KMS-11 (cell line): Measurements from ENCODE around the gene DGUOK.

Experiments
- H2AFZ ChIP-seq: fragments of 200-600 bp; sonication (generic); 2 replicates; pipeline ENCODE4 v1.6.1; 2016; ENCODE audit warnings: antibody characterized with exemption, mixed run types, low read depth
- H3K27ac ChIP-seq: fragments of 200-600 bp; sonication (generic); 2 replicates; pipeline ENCODE4 v1.6.1; 2016; ENCODE audit warnings: mild to moderate bottlenecking, mixed run types
- H3K27me3 ChIP-seq: fragments of 200-600 bp; sonication (generic); 2 replicates; pipeline ENCODE4 v1.6.1; 2017; ENCODE audit warnings: mild to moderate bottlenecking, low read depth, mixed run types, moderate library complexity; ENCODE audit not compliant: insufficient read depth
- H3K36me3 ChIP-seq: fragments of 200-600 bp; sonication (generic); 2 replicates; pipeline ENCODE4 v1.6.1; 2017; ENCODE audit warnings: mild to moderate bottlenecking, mixed run types; ENCODE audit not compliant: insufficient read depth
- H3K4me1 ChIP-seq: fragments of 200-600 bp; sonication (generic); 2 replicates; pipeline ENCODE4 v1.6.1; 2016; ENCODE audit warnings: mild to moderate bottlenecking, low read depth, mixed run types; ENCODE audit not compliant: poor library complexity, severe bottlenecking
- H3K4me2 ChIP-seq: fragments of 200-600 bp; sonication (generic); 2 replicates; pipeline ENCODE4 v1.7.0; 2016; ENCODE audit warnings: mild to moderate bottlenecking, mixed run types
- H3K4me3 ChIP-seq: fragments of 200-600 bp; sonication (generic); IDR thresholded peaks from 2 replicates; pipeline ENCODE4 v1.6.1; 2017; ENCODE audit warnings: low read depth, low read length, mixed read lengths; ENCODE audit not compliant: insufficient read depth
- H3K79me2 ChIP-seq: fragments of 200-600 bp; sonication (generic); 2 replicates; pipeline ENCODE4 v1.6.1; 2016; ENCODE audit warnings: low read depth, mixed run types; ENCODE audit not compliant: insufficient read depth
- H3K9ac ChIP-seq: fragments of 200-600 bp; sonication (generic); 2 replicates; pipeline ENCODE4 v1.6.1; 2016; ENCODE audit warnings: mild to moderate bottlenecking, mixed run types
- H4K20me1 ChIP-seq: fragments of 200-600 bp; sonication (generic); 2 replicates; pipeline ENCODE4 v1.6.1; 2016; ENCODE audit warnings: mild to moderate bottlenecking, mixed run types; ENCODE audit not compliant: insufficient read depth
- TF ChIP-seq, protein P1 (sequence below): fragments of 200-600 bp; sonication (generic); conservative IDR thresholded peaks from 2 replicates; pipeline ENCODE4 v1.6.1; 2017; ENCODE audit warnings: low read depth, mild to moderate bottlenecking, antibody characterized with exemption, low read length, moderate library complexity, mixed read lengths

The DGUOK gene

DNA sequence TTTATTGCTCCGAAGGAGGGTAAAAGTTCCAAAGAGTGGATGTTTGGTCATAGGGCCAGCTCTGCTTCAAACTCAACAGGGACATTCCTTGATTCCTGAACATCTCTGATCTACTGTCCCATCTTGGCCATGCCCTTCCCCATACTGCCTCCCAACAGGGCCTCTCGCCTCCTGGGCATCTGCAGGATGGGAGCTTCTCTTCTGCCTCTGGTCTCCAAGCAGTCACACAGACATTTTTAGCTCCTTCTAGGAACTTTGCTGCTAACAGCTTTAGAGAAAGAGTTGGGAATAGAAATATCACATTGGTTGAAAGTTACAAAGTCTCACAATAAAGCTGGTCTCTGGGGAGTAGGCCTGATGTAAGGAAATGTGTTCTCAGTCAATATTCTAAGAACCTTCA lies 9.4 kb upstream of the DGUOK start:
- no peak overlapping the region for H3K4me2 ChIP-seq
- H3K79me2 ChIP-seq: no peaks in the 10 kb centered on the region
- H3K4me3 ChIP-seq: no peak overlapping the region
- no peak overlapping the region for H2AFZ ChIP-seq
- H3K9ac ChIP-seq: no peak overlapping the region
- H3K27me3 ChIP-seq: no peaks in the 10 kb centered on the region
- no peaks in the 10 kb centered on the region for H3K36me3 ChIP-seq
- TF ChIP-seq, protein P1, sequence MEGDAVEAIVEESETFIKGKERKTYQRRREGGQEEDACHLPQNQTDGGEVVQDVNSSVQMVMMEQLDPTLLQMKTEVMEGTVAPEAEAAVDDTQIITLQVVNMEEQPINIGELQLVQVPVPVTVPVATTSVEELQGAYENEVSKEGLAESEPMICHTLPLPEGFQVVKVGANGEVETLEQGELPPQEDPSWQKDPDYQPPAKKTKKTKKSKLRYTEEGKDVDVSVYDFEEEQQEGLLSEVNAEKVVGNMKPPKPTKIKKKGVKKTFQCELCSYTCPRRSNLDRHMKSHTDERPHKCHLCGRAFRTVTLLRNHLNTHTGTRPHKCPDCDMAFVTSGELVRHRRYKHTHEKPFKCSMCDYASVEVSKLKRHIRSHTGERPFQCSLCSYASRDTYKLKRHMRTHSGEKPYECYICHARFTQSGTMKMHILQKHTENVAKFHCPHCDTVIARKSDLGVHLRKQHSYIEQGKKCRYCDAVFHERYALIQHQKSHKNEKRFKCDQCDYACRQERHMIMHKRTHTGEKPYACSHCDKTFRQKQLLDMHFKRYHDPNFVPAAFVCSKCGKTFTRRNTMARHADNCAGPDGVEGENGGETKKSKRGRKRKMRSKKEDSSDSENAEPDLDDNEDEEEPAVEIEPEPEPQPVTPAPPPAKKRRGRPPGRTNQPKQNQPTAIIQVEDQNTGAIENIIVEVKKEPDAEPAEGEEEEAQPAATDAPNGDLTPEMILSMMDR: no peak
- H4K20me1 ChIP-seq: no peaks in the 10 kb centered on the region
- H3K27ac ChIP-seq: no peak overlapping the region
- no peaks in the 10 kb centered on the region for H3K4me1 ChIP-seq

DNA sequence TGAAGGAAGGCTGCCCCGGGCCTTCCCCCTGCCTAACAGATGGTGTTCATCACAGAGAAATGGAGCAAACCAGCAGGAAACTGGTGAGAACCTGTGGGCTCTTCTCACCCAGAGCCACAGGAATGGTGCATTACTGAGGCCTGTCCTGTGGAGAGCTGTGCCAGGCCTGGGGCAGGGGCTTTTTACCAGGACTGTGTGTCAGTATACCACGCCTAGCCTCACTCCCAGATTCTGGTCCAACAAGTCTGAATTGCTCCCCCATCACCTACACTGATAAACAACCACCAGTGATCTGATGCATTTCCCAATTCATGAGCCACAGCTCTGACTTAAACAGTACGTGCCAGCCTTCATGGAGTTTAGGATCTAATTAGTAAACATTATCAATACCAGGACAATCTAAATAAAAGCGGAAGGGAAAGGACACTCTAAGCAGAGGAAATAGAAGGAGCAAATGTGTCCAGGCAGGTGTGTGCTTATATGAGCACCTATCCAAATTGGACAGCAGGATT lies 8.9 kb upstream of the DGUOK start:
- H3K79me2 ChIP-seq: no peaks in the 10 kb centered on the region
- H3K4me1 ChIP-seq: no peaks in the 10 kb centered on the region
- H3K36me3 ChIP-seq: no peaks in the 10 kb centered on the region
- TF ChIP-seq, protein P1: no peak
- H3K9ac ChIP-seq: no peak overlapping the region
- no peak overlapping the region for H3K4me2 ChIP-seq
- H2AFZ ChIP-seq: no peak overlapping the region
- H3K4me3 ChIP-seq: no peak overlapping the region
- H4K20me1 ChIP-seq: no peaks in the 10 kb centered on the region
- H3K27ac ChIP-seq: no peak overlapping the region
- no peaks in the 10 kb centered on the region for H3K27me3 ChIP-seq

DNA sequence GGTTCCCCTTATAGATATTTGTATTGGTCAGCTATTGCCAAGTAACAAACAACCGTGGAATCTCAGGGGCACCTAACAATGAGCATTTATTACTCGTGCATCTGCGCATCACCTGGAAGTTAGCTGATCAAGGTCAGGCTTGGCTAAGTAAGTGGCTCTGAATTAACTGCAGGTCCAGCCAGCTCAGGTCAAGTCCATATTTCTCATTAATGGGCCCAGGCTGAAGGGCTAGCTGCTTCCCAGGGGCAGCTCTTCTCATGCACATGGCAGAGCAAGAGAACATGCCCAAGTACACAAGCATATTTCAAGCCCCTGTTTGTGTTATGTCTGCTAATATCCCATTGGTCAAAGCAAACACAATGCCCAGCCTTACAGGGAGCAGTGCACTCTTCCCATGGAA lies 7.8 kb upstream of the DGUOK start:
- TF ChIP-seq, protein P1: no peak
- Histone ChIP-seq H3K4me3 (no peak overlapping the region), H2AFZ (no peak overlapping the region), H3K27ac (no peak overlapping the region), H3K36me3 (no peaks in the 10 kb centered on the region), H4K20me1 (no peaks in the 10 kb centered on the region), H3K4me2 (no peak overlapping the region), H3K9ac (no peak overlapping the region), H3K4me1 (no peaks in the 10 kb centered on the region), H3K79me2 (no peaks in the 10 kb centered on the region), H3K27me3 (no peaks in the 10 kb centered on the region)

DNA sequence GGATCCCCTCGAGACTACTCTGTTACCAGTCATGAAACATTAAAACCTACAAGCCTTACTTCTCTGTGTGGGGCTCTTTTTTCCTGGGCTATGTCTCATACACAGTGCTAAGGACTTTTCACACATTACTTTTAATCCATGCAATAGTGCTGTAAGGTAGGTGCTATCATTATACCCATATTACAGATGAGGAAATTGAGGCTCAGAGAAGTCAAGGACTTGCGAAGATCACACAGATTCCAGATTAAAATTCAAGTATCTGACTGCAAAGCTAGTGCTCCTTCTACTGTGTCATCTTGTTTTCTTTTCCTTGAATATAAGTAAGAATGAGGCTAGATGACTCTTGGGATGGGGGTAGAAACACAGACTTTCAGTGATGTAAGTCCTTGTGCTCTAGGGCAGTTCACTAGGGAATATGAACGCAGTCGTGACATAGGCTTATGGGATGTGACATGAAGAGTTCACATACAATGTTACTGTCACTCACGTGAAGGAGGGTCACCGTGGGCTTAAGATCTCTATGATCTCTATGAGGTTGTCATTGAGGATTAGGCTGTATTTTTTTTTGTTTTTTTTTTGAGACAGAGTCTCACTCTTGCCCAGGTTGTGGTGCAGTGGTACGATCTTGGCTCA lies 7.0 kb upstream of the DGUOK start:
- no peak overlapping the region for H2AFZ ChIP-seq
- H3K79me2 ChIP-seq: no peaks in the 10 kb centered on the region
- no peak overlapping the region for H3K4me2 ChIP-seq
- H3K27ac ChIP-seq: no peak overlapping the region
- H3K36me3 ChIP-seq: no peaks in the 10 kb centered on the region
- TF ChIP-seq, protein P1: no peak
- H4K20me1 ChIP-seq: no peaks in the 10 kb centered on the region
- no peaks in the 10 kb centered on the region for H3K4me1 ChIP-seq
- no peak overlapping the region for H3K9ac ChIP-seq
- no peaks in the 10 kb centered on the region for H3K27me3 ChIP-seq
- H3K4me3 ChIP-seq: no peak overlapping the region
